Liver (tissue), 3 donors: ENCODE data around the gene VGLL4.
"Not testable (repeated sequence)": the region's sequence is repeated elsewhere in the genome, so short reads cannot be mapped to it uniquely, and the experiment has no call there.

ENCODE experiments used
- ATF3 ChIP-seq: IDR thresholded peaks from 2 replicates; pipeline ENCODE4 v1.6.1; 2016; ENCODE audit warnings: antibody characterized with exemption
- CTCF ChIP-seq: fragments of 150-350 bp; IDR thresholded peaks from 2 replicates; pipeline ENCODE4 v1.5.1; 2017; ENCODE audit warnings: improper control_type of control experiment, low read depth, low read length; ENCODE audit not compliant: missing input control
- HNF4A ChIP-seq, 2 donors: conservative IDR thresholded peaks; 2 replicates each; pipeline ENCODE4 v1.6.1; 2016; ENCODE audit warnings: antibody characterized with exemption in 2 of 2, mild to moderate bottlenecking in 2 of 2
- TAF1 ChIP-seq: conservative IDR thresholded peaks from 2 replicates; pipeline ENCODE4 v1.6.1; 2016; ENCODE audit warnings: antibody characterized with exemption, mild to moderate bottlenecking
- donor health status: healthy.
- donor health status: healthy.

DNA sequence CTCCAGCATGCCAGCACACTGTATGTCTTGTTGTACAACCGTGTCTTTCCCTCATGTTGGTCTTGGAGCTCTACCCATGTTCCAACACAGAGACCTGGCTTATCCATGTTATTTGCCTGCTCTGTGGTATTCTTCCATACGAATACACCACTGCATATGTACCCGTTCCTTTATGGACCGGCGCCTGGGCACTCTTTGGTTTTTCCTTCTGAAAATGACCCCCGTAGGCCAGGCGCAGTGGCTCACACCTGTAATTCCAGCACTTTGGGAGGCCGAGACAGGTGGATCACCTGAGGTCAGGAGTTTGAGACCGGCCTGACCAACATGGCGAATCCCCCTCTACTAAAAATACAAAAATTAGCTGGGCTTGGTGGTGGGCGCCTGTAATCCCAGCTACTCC lies 71.1 kb downstream of the VGLL4 start:
- not testable (repeated sequence) for TF ChIP-seq TAF1; CTCF; HNF4A (conservative IDR thresholded peaks at IDR 0.05); ATF3
